ENCODE measurements around the gene TTC23. TPM values are rescaled to one million over a fixed set of nuclear protein-coding genes. Genes with fewer than 3 reads are reported as not detected.

Gene TTC23
- total and polyA plus RNA-seq, 9 of the 15 experiments (the other 6 are each of a cell fraction or from before 2014, with no cell fraction given), result 0.41 to 4.5 (median 2.5) TPM

DNA sequence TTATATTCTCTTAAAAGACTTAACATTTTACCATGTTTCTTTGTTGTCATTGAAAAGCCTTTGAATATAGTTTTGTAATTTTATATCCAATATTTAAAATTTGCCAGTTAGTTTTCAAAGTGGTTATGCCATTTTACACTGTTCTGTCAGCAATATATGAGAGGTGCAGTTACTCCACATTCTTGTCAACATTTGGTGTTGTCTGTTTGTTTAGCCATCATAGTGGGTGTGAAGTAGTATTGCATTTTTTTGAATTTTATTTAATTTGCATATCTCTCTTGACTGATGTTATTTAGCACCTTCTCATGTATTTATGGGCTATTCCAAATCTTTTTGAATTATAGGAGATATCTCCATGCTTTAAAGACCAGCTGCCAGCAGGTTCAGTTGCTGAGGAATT lies 42.3 kb upstream of the TTC23 start (continued):
- TF ChIP-seq, protein P1, sequence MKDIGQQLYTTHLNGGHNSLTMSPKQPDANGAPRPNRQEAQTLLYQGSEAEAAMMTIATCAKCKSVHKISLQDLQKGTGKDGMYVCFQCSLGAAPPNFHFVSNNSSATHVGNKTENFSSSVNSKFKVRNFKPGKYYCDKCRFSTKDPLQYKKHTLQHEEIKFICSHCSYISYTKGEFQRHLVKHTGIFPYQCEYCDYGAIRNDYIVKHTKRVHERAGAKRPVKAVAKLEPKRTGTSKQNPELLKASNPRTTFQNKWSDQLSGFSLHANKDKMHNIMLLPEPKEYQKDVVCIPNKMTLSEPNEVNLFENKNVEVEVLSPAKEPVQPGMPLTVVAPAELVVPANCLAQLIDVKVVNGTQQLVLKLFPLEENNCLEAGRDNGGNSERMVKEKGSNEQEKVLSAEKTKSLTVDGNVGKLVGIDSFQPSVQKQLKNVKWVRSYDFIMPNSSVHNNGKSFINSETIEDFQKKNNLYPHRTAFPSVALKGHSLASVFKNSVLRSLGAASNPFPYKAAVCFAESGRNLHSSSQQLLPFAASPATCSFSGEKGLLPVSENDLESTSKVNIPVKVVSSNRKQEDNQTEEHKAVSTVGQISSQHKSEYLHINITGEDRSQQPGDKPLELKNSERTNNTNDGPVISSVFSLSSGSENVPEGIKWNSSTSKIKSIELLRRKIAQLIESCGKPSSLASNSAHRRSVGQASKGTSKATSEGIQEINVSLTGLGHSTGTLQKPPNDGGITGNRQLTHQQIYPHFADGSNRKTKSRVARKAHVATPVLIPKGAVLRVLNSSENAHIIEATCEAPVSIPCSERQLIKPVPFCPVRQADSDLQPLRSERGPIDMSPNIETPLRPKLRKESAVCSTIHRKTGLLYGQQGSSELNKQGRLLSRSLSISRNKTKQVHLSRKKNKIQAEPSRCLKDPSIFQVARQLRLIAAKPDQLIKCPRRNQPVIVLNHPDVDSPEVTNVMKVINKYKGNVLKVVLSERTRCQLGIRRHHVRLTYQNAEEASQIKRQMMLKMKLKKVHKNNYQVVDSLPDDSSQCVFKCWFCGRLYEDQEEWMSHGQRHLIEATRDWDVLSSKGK (CRISPR knock-in tag; IDR thresholded peaks at IDR 0.05), result no peak
- TF ChIP-seq NBN (IDR thresholded peaks at IDR 0.05; ENCODE audit: low read depth), result no peak
- TF ChIP-seq, protein P2, sequence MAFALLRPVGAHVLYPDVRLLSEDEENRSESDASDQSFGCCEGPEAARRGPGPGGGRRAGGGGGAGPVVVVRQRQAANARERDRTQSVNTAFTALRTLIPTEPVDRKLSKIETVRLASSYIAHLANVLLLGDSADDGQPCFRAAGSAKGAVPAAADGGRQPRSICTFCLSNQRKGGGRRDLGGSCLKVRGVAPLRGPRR (CRISPR knock-in tag; IDR thresholded peaks at IDR 0.05), result no peak
- TF ChIP-seq HDAC6 (IDR thresholded peaks at IDR 0.05; ENCODE audit: low read depth, low read length), result no peak
- TF ChIP-seq SUPT5H (IDR thresholded peaks at IDR 0.05), result no peak
- TF ChIP-seq MCM2 (IDR thresholded peaks at IDR 0.05; ENCODE audit: low read depth), result no peak
- no peak for TF ChIP-seq KAT2B (IDR thresholded peaks at IDR 0.05; ENCODE audit: low read depth, low read length)
- TF ChIP-seq ZNF75A (CRISPR knock-in tag; IDR thresholded peaks at IDR 0.05), result no peak
- TF ChIP-seq, protein P3, sequence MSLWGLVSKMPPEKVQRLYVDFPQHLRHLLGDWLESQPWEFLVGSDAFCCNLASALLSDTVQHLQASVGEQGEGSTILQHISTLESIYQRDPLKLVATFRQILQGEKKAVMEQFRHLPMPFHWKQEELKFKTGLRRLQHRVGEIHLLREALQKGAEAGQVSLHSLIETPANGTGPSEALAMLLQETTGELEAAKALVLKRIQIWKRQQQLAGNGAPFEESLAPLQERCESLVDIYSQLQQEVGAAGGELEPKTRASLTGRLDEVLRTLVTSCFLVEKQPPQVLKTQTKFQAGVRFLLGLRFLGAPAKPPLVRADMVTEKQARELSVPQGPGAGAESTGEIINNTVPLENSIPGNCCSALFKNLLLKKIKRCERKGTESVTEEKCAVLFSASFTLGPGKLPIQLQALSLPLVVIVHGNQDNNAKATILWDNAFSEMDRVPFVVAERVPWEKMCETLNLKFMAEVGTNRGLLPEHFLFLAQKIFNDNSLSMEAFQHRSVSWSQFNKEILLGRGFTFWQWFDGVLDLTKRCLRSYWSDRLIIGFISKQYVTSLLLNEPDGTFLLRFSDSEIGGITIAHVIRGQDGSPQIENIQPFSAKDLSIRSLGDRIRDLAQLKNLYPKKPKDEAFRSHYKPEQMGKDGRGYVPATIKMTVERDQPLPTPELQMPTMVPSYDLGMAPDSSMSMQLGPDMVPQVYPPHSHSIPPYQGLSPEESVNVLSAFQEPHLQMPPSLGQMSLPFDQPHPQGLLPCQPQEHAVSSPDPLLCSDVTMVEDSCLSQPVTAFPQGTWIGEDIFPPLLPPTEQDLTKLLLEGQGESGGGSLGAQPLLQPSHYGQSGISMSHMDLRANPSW (CRISPR knock-in tag; IDR thresholded peaks at IDR 0.05), result no peak

Data from K562 (cell line).